ENCODE results near the gene PPM1F. TPM values are rescaled to one million over a fixed set of nuclear protein-coding genes. Genes with fewer than 3 reads are reported as not detected.

PPM1F gene
- total RNA-seq = 21.7 and 56.3 TPM in 2 replicates

GRCh38 chr22:21952586-21953571 is at the start of gene PPM1F:
TSS of gene PPM1F (minus strand) at chr22:21952848. CDS start at chr22:21946048, 6,800 bp downstream.

GRCh38 chr22:21982338-21982965 is 29.8 kb upstream of the PPM1F start, which contains the start of gene TOP3B:
TSS of gene TOP3B (minus strand) at chr22:21982787. CDS start at chr22:21975709, 7,078 bp downstream.

Other genes with a start within 250 kb of the PPM1F start
- gene YPEL1, start 217.1 kb downstream of the PPM1F start, total RNA-seq = 0.14 and 0.22 TPM in 2 replicates
- gene MAPK1, start 85.2 kb downstream of the PPM1F start, total RNA-seq = 34.4 and 134 TPM in 2 replicates
- 21.7 and 36.1 TPM in 2 replicates for gene TOP3B, start 29.9 kb upstream of the PPM1F start, total RNA-seq